HFFc6 (cell line): Measurements from ENCODE around the gene SOX18. TPM values are rescaled to one million over a fixed set of nuclear protein-coding genes. Genes with fewer than 3 reads are reported as not detected.
A peak's percentile ranks its signal among the peaks of the same experiment; 100 is the strongest.

Experiments used
- DNase-seq: peaks from one replicate; pipeline ENCODE4 v3.0.0-alpha.2; 2018
- H3K27ac Mint-ChIP-seq: 2 replicates; pipeline ENCODE4 v1.8.0; 2020; ENCODE audit warnings: mild to moderate bottlenecking, mixed read lengths
- H3K27me3 Mint-ChIP-seq: 2 replicates; pipeline ENCODE4 v1.8.0; 2021; ENCODE audit warnings: mild to moderate bottlenecking, moderate library complexity, mixed read lengths; ENCODE audit not compliant: insufficient read depth
- H3K36me3 Mint-ChIP-seq: 2 replicates; pipeline ENCODE4 v1.8.0; 2021; ENCODE audit warnings: low read depth, mixed read lengths
- H3K4me1 Mint-ChIP-seq: 2 replicates; pipeline ENCODE4 v1.8.0; 2020; ENCODE audit warnings: low read depth, mixed read lengths
- H3K4me3 Mint-ChIP-seq: 2 replicates; pipeline ENCODE4 v1.8.0; 2020; ENCODE audit warnings: mild to moderate bottlenecking, moderate library complexity, mixed read lengths
- H3K9me3 Mint-ChIP-seq: 2 replicates; pipeline ENCODE4 v1.8.0; 2020; ENCODE audit warnings: mild to moderate bottlenecking, mixed read lengths
- CTCF ChIP-seq: fragments of 200-600 bp; sonication (generic); IDR thresholded peaks from 2 replicates; pipeline ENCODE4 v1.5.0; 2021; ENCODE audit warnings: antibody characterized with exemption, mild to moderate bottlenecking
- total RNA-seq, 6 experiments: library from RNA; stranded (reverse); fragmentation: NEBNext Ultra II Directional; extraction: Animal tissue kit (Norgen Biotek cat#: 25700); gene quantifications; 2 replicates in 1 of 6; 3 replicates in 5 of 6; pipeline ENCODE4 v1.2.3, GENCODE V29; 2021

The SOX18 gene
- total RNA-seq, 6 experiments from 2014 or later, result 0.10 to 0.17 TPM; not detected in 4

GRCh38 chr20:64041040-64041780 is 8.2 kb downstream of the SOX18 start:
- H3K27me3 Mint-ChIP-seq, result peaks cover 26% of the 10 kb centered on the region
- DNase-seq, result no peak
- no peak overlapping the region for H3K27ac Mint-ChIP-seq
- H3K9me3 Mint-ChIP-seq, result no peaks in the 10 kb centered on the region
- no peak for TF ChIP-seq CTCF
- no peaks in the 10 kb centered on the region for H3K36me3 Mint-ChIP-seq
- H3K4me3 Mint-ChIP-seq, result no peak overlapping the region
- H3K4me1 Mint-ChIP-seq, result peaks cover 15% of the 10 kb centered on the region

- peaks cover 15% of the 10 kb centered on the region for H3K4me1 Mint-ChIP-seq
- no peaks in the 10 kb centered on the region for H3K9me3 Mint-ChIP-seq
- DNase-seq, result no peak
- peaks cover 26% of the 10 kb centered on the region for H3K27me3 Mint-ChIP-seq
- no peak for TF ChIP-seq CTCF
- no peaks in the 10 kb centered on the region for H3K36me3 Mint-ChIP-seq
- H3K27ac Mint-ChIP-seq, result no peak overlapping the region
- no peak overlapping the region for H3K4me3 Mint-ChIP-seq
Observed at GRCh38 chr20:64040231-64041039, 9.0 kb downstream of the SOX18 start.

GRCh38 chr20:64039293-64040160 is 9.9 kb downstream of the SOX18 start:
- Mint-ChIP-seq H3K36me3 (no peaks in the 10 kb centered on the region; the same call in 1 of the 2 replicates), H3K4me1 (peaks cover 7% of the 10 kb centered on the region), H3K27ac (no peak overlapping the region), H3K9me3 (no peaks in the 10 kb centered on the region), H3K4me3 (peak overlapping the region; percentile 59; the same call in 1 of the 2 replicates), H3K27me3 (peaks cover 26% of the 10 kb centered on the region)
- no peak for TF ChIP-seq CTCF
- no peak for DNase-seq

- 0 out of 2 replicates have a peak, but pooled peaks cover 4% of the 10 kb centered on the region for H3K4me1 Mint-ChIP-seq
- no peaks in the 10 kb centered on the region for H3K9me3 Mint-ChIP-seq
- no peaks in the 10 kb centered on the region; the same call in 1 of the 2 replicates for H3K36me3 Mint-ChIP-seq
- TF ChIP-seq CTCF, result peak; percentile 79
- H3K27me3 Mint-ChIP-seq, result peaks cover 22% of the 10 kb centered on the region
- no peak overlapping the region for H3K27ac Mint-ChIP-seq
- DNase-seq, result peak; percentile 18
- H3K4me3 Mint-ChIP-seq, result peak overlapping the region; percentile 59; the same call in 1 of the 2 replicates
Observed at GRCh38 chr20:64038565-64039292, 10.7 kb downstream of the SOX18 start.

GRCh38 chr20:64038224-64038564 is 11.2 kb downstream of the SOX18 start:
- no peak for TF ChIP-seq CTCF
- DNase-seq, result no peak
- Mint-ChIP-seq H3K4me1 (0 out of 2 replicates have a peak, but pooled peaks cover 4% of the 10 kb centered on the region), H3K27ac (no peak overlapping the region), H3K27me3 (peaks cover 19% of the 10 kb centered on the region), H3K4me3 (no peak overlapping the region), H3K36me3 (no peaks in the 10 kb centered on the region; the same call in 1 of the 2 replicates), H3K9me3 (no peaks in the 10 kb centered on the region)
